Keratinocyte (primary cell): ENCODE results near the gene SMIM32. TPM values are rescaled to one million over a fixed set of nuclear protein-coding genes. Genes with fewer than 3 reads are reported as not detected.

Experiments
- DNase-seq: peaks from one replicate; pipeline ENCODE4 v3.0.0-alpha.2; 2011; ENCODE audit warnings: low read depth, missing footprints, low spot score
- FAIRE-seq: peaks from 2 replicates; lab custom pipeline; 2011; peaks lifted over from hg19 to GRCh38; lab: Jason Lieb, UNC
- H2AFZ ChIP-seq: 2 replicates; pipeline ENCODE4 v1.6.0; 2012; ENCODE audit warnings: low read length, control low read depth, inconsistent platforms; ENCODE audit not compliant: control insufficient read depth
- H3K27ac ChIP-seq: 2 replicates; pipeline ENCODE4 v1.5.1; 2011; ENCODE audit warnings: low read length; ENCODE audit not compliant: control insufficient read depth, insufficient read depth
- H3K27me3 ChIP-seq: 3 replicates; pipeline ENCODE4 v1.6.0; 2011; ENCODE audit warnings: low read length; ENCODE audit not compliant: control insufficient read depth, insufficient read depth; ENCODE audit errors: extremely low read depth
- H3K36me3 ChIP-seq, 2 experiments: 2 replicates in 1 of 2; 3 replicates in 1 of 2; pipeline ENCODE4 v1.5.1; 2011; ENCODE audit warnings: low read length in 2 of 2, mild to moderate bottlenecking in 1 of 2; ENCODE audit not compliant: control insufficient read depth in 2 of 2, insufficient read depth in 2 of 2; ENCODE audit errors: extremely low read depth in 1 of 2
- H3K4me1 ChIP-seq: 3 replicates; pipeline ENCODE4 v1.5.1; 2011; ENCODE audit warnings: low read length; ENCODE audit not compliant: control insufficient read depth, insufficient read depth; ENCODE audit errors: extremely low read depth
- H3K4me2 ChIP-seq: 3 replicates; pipeline ENCODE4 v1.6.0; 2011; ENCODE audit warnings: low read depth, low read length; ENCODE audit not compliant: control insufficient read depth, insufficient read depth; ENCODE audit errors: extremely low read depth
- H3K4me3 ChIP-seq, 3 experiments: fragments of 200-600 bp in 1 of 3; sonication (generic) in 1 of 3; 2 replicates in 2 of 3; 3 replicates in 1 of 3; pipeline ENCODE4 v1.5.1; 2011 to 2016; ENCODE audit warnings: low read length in 3 of 3, mild to moderate bottlenecking in 3 of 3, control low read depth in 2 of 3, inconsistent platforms in 1 of 3, low read depth in 1 of 3, mixed read lengths in 1 of 3, mixed run types in 1 of 3, moderate library complexity in 1 of 3; ENCODE audit not compliant: control insufficient read depth in 2 of 3, insufficient read depth in 2 of 3; ENCODE audit errors: extremely low read depth in 1 of 3
- H3K79me2 ChIP-seq: 2 replicates; pipeline ENCODE4 v1.6.0; 2012; ENCODE audit warnings: low read length; ENCODE audit not compliant: control insufficient read depth, insufficient read depth
- H3K9ac ChIP-seq: 3 replicates; pipeline ENCODE4 v1.6.0; 2011; ENCODE audit warnings: low read length; ENCODE audit not compliant: control insufficient read depth, insufficient read depth; ENCODE audit errors: extremely low read depth
- H3K9me1 ChIP-seq: 3 replicates; pipeline ENCODE4 v1.6.0; 2011; ENCODE audit warnings: low read length; ENCODE audit not compliant: control insufficient read depth, insufficient read depth; ENCODE audit errors: extremely low read depth
- H3K9me3 ChIP-seq: 2 replicates; pipeline ENCODE4 v1.5.1; 2012; ENCODE audit warnings: low read depth, low read length; ENCODE audit not compliant: control insufficient read depth
- H4K20me1 ChIP-seq: 3 replicates; pipeline ENCODE4 v1.6.0; 2011; ENCODE audit warnings: low read length; ENCODE audit not compliant: control insufficient read depth, insufficient read depth; ENCODE audit errors: extremely low read depth
- CTCF ChIP-seq, 3 experiments: IDR thresholded peaks in 1 of 3; conservative IDR thresholded peaks in 1 of 3; optimal IDR thresholded peaks in 1 of 3; 2 replicates in 2 of 3; 3 replicates in 1 of 3; pipeline versions ENCODE3 to v1.5.1; 2011; ENCODE audit warnings: low read length in 3 of 3, mild to moderate bottlenecking in 3 of 3, moderate library complexity in 2 of 3, control low read depth in 1 of 3, inconsistent platforms in 1 of 3; ENCODE audit not compliant: insufficient read depth in 2 of 3; ENCODE audit errors: extremely low read depth in 1 of 3
- EZH2 ChIP-seq: IDR thresholded peaks from one replicate; pipeline ENCODE4 v1.6.1; 2012; ENCODE audit warnings: inconsistent platforms, mild to moderate bottlenecking, low read length, moderate library complexity
- dilution Hi-C: fragments of 300-500 bp; cut with MboI; formaldehyde crosslinking; loops from one replicate; pipeline ENCODE4 v1.7.0; 2020; ENCODE audit warnings: low sequenced_read_pairs; ENCODE audit not compliant: extremely low pct_ligation_motif_present
- polyA plus RNA-seq, 5 experiments: library from polyadenylated mRNA; depleted of rRNA in 3 of 5; stranded (reverse) in 3 of 5; stranded (forward) in 1 of 5; unstranded in 1 of 5; fragments of >200 nt; gene quantifications; 1 replicate in 1 of 5; 2 replicates in 3 of 5; 3 replicates in 1 of 5; pipeline versions ENCODE4 v1.2.1 to v1.2.3, GENCODE V29; 2011 to 2012; ENCODE audit warnings: missing spikeins in 2 of 5, low read depth in 1 of 5, low replicate concordance in 1 of 5

The SMIM32 gene
- polyA plus RNA-seq, 1 donor (not counting 4 experiments of a cell fraction or from before 2014, with no cell fraction given), result not detected

- TF ChIP-seq EZH2, result no peak
- TF ChIP-seq CTCF (optimal IDR thresholded peaks at IDR 0.05 in 1 of 3, IDR thresholded peaks at IDR 0.05 in 1 of 3, conservative IDR thresholded peaks at IDR 0.05 in 1 of 3; ENCODE audit: extremely low read depth in 1 of 3, insufficient read depth in 2 of 3, low read length in 3 of 3), result no peak
- H3K9me1 ChIP-seq, result no peaks in the 10 kb centered on the region
- H3K4me1 ChIP-seq, result no peaks in the 10 kb centered on the region
- H4K20me1 ChIP-seq, result no peaks in the 10 kb centered on the region
- H3K4me3 ChIP-seq, result no peak overlapping the region
- H3K9ac ChIP-seq, result no peak overlapping the region
- no peak overlapping the region for H3K4me2 ChIP-seq
- dilution Hi-C loops, result no loop called here
- H3K79me2 ChIP-seq, result no peaks in the 10 kb centered on the region
- H3K9me3 ChIP-seq, result no peaks in the 10 kb centered on the region
- DNase-seq (no peak), FAIRE-seq (no peak)
- H2AFZ ChIP-seq, result no peak overlapping the region
- no peaks in the 10 kb centered on the region for H3K36me3 ChIP-seq
- peaks cover 21% of the 10 kb centered on the region for H3K27me3 ChIP-seq
- no peak overlapping the region for H3K27ac ChIP-seq
Observed at GRCh38 chr5:136226401-136226800, 33.4 kb upstream of the SMIM32 start.

GRCh38 chr5:136225796-136226195 is 32.8 kb upstream of the SMIM32 start:
- TF ChIP-seq EZH2 (no peak), CTCF (optimal IDR thresholded peaks at IDR 0.05 in 1 of 3, IDR thresholded peaks at IDR 0.05 in 1 of 3, conservative IDR thresholded peaks at IDR 0.05 in 1 of 3; ENCODE audit: extremely low read depth in 1 of 3, insufficient read depth in 2 of 3, low read length in 3 of 3) (no peak)

More at GRCh38 chr5:136225796-136226195, 32.8 kb upstream of the SMIM32 start:
- no peak for FAIRE-seq
- no peaks in the 10 kb centered on the region for H4K20me1 ChIP-seq
- H3K27me3 ChIP-seq, result peaks cover 21% of the 10 kb centered on the region
- dilution Hi-C loops, result no loop called here
- no peak overlapping the region for H3K27ac ChIP-seq
- no peaks in the 10 kb centered on the region for H3K36me3 ChIP-seq
- H3K9me1 ChIP-seq, result no peaks in the 10 kb centered on the region
- H3K9ac ChIP-seq, result no peak overlapping the region
- H3K4me3 ChIP-seq, result no peak overlapping the region
- no peaks in the 10 kb centered on the region for H3K4me1 ChIP-seq
- no peak for DNase-seq
- H3K79me2 ChIP-seq, result no peaks in the 10 kb centered on the region
- peaks cover 3% of the 10 kb centered on the region for H3K9me3 ChIP-seq
- no peak overlapping the region for H2AFZ ChIP-seq
- no peak overlapping the region for H3K4me2 ChIP-seq
